A673 (cell line): ENCODE measurements around the gene CHRND.

Experiments used
- CTCF ChIP-seq: fragments of 300-800, 200-600 bp; sonication (generic); conservative IDR thresholded peaks from 2 replicates; pipeline ENCODE4 v1.5.1; 2017; ENCODE audit warnings: low read depth, mild to moderate bottlenecking, antibody characterized with exemption, low read length, moderate library complexity, mixed read lengths
- EZH2 ChIP-seq: fragments of 200-600 bp; sonication (generic); IDR thresholded peaks from 2 replicates; pipeline ENCODE4 v1.6.1; 2017; ENCODE audit warnings: borderline replicate concordance, low read depth, mild to moderate bottlenecking, mixed read lengths, antibody characterized with exemption, low read length; ENCODE audit not compliant: poor library complexity, severe bottlenecking

- TF ChIP-seq CTCF (no peak), EZH2 (no peak)
These were observed 10.0 kb downstream of the CHRND start for GRCh38 chr2:232535761-232536530.
